ENCODE results near the gene SH3GL1.
"Not testable (repeated sequence)": the region's sequence is repeated elsewhere in the genome, so short reads cannot be mapped to it uniquely, and the experiment has no call there.

The SH3GL1 gene

GRCh38 chr19:4363571-4364304 is 36.6 kb downstream of the SH3GL1 start:
- DNase-seq (ENCODE audit: low read depth in 2 of 2): no peak

DNA sequence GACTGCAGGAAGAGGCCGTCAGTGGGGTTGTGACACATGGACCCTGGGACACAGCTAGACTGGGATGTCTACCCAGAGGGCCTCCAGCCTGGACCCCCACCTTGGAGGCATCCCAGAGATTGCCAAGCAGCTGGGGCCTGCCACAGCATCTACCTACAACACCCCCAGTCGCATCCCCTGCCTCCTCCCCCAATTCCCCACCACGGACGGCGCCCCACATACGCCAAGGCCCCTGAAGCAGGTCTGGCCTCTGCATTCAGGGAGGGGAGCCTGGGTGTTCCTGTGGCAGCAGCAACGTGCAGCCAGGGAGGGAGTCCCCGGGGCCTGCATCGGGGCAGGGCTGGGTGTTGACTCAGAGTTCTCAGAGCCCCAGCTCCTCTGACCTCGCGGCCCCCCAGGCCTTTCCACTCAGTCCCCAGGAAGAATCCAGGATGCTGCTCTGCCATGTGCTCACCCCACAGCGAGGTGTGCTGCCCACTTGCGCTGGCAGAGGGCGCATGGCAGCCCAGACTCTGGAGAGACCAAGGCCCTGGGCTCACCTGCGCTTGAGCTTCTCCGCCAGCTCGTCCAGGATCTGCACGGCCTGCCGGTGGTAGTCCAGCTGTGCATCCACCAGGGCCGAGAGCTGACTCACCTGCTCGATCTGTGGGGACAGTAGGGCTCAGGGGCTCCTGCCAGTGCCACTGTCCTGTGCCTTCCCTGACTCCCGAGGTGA is 37.4 kb downstream of the SH3GL1 start:
- DNase-seq (ENCODE audit: low read depth in 2 of 2): no peak

- DNase-seq (ENCODE audit: low read depth in 2 of 2): no peak
Measured at GRCh38 chr19:4362101-4362828, 38.1 kb downstream of the SH3GL1 start.

- no peak for DNase-seq (ENCODE audit: low read depth in 2 of 2)
Measured at GRCh38 chr19:4361152-4362046, 38.9 kb downstream of the SH3GL1 start.

DNA sequence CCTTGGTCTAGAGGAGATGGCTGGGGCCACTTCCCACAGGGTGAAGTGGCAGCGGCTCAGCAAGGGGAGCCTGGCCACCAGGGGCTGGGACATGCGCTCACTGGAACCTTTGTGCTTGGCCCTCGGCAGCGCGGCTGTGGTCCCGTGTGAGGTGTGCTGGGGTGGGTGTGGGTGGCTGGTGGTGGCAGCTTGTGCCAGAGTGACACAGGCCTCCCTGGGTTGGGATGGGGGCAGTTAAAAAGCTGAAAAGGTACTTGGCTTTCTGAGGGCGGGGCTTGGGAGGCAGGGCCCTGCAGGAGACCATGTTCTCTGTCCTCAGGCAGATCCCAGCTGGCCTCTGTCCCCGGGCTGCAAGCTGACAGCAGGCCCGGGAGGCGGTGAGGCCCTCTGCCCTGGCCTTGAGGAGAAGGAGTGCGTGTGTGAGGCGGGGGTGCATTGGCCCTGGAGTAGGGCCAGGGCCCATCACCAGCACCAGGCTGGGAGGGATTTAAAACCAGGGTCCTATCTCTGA is 39.7 kb downstream of the SH3GL1 start:
- DNase-seq (ENCODE audit: low read depth in 2 of 2): no peak

- DNase-seq (ENCODE audit: low read depth in 2 of 2): no peak
Measured at GRCh38 chr19:4360081-4360569, 40.2 kb downstream of the SH3GL1 start.

- no peak for DNase-seq (ENCODE audit: low read depth in 2 of 2)
Measured at GRCh38 chr19:4359627-4360000, 40.7 kb downstream of the SH3GL1 start.

DNA sequence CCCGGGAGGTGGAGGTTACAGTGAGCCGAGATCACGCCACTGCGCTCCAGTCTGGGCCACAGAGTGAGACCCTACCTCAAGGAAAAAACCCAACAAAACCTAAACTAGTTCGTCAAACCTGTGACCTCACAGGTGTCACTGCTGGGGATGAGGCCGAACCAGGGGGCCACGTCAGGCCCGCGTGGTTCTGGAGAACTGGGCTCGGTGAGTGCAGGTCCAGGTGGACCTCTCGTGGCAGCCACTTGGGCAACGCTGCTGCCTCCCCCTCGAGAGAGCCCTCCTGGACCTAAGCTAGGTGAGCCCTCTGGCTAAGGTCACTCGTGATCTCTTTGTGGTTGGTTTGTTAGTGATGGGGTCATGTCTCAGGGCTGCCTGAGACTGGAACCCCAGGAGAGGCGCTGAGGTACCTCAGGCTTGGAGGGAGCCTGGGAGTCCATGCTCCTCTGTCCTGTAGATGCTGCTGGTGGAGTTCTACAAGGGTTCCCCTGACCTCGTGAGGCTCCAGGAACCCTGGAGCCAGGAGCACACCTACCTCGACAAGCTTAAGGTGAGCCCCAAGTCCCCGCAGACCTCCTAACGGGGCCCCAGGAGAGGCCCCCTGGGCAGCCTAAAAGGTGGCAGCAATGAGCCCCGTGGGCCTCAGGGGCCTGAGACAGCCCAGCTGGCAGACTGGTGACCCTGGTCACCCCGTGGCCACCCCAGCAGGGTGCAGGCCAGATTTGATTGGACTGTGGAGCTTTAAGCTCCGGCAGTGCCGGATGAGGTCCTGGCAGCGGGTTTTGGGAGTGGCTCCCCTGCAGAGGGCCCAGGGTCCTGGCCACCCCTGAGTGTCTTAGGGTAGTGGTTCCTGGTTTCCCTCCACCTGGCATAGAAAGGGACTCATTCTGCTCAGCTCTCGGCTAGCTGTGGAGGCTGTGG is 41.4 kb downstream of the SH3GL1 start:
- DNase-seq (ENCODE audit: low read depth in 2 of 2): no peak

DNA sequence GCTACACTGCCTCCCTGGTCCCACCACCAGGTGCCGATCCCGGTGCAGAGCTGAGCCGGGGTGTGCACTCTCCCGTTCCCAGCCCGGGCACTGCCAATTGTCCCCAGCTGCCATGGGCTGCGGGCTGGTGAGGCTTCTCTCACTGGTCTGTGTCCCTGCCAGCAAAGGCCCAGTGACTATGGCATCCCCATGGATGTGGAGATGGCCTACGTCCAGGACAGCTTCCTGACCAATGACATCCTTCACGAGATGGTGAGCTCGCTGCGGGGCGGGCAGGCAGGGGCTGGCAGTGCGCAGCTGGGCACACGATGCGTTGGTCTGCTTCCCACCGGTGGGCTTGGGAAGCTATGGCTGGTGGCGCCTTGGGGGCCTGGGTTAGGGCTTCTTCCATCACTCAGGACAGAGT is 42.4 kb downstream of the SH3GL1 start:
- no peak for DNase-seq (ENCODE audit: low read depth in 2 of 2)

GRCh38 chr19:4357095-4357797 is 43.1 kb downstream of the SH3GL1 start:
- DNase-seq (ENCODE audit: low read depth in 2 of 2): no peak

- no peak for DNase-seq (ENCODE audit: low read depth in 2 of 2)
Measured at GRCh38 chr19:4354897-4355296, 45.5 kb downstream of the SH3GL1 start.

- DNase-seq (ENCODE audit: low read depth in 2 of 2): no peak
Measured at GRCh38 chr19:4354282-4354681, 46.1 kb downstream of the SH3GL1 start.

DNA sequence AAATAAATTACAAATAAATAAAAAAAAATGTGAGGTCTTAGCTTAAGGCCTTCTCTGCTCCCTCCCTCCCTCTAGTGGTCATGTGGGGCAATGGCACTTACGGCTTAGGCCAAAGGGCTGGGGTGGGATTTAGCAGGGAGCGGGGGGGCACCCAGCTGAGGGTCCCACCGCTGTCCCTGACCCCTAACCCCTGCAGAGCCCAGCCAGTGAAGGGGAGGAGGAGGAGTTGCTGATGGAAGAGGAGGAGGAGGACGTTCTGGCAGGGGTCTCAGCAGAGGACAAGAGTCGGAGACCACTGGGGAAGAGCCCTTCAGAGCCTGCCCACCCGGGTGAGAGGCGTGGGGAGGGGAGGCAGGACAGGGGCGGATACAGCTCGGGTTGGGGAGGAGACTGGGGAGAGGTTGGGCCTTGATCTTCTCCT is 47.6 kb downstream of the SH3GL1 start:
- peak in 1 of 2 donors; percentile 44 for DNase-seq (ENCODE audit: low read depth in 2 of 2)

DNA sequence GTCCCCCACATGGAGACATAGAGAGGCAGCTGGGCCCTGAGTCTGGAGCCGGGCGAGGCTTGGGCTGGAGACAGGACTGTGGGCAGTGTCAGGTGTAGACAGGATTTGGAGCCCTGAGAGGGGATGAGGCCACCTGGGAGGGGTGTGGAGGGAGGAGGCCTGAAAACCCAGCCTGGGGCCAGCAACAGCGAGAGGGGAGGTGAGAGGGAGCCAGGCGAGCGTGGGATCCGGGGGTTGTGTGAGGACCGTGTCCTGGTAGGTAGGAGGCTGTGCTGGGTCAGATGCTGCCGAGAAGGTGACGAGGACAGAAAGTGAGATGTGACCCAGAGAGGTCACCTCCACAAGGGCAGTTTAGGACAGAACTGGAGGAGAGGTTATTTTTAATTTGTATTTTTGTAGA is 49.6 kb downstream of the SH3GL1 start:
- no peak for DNase-seq (ENCODE audit: low read depth in 2 of 2)

DNA sequence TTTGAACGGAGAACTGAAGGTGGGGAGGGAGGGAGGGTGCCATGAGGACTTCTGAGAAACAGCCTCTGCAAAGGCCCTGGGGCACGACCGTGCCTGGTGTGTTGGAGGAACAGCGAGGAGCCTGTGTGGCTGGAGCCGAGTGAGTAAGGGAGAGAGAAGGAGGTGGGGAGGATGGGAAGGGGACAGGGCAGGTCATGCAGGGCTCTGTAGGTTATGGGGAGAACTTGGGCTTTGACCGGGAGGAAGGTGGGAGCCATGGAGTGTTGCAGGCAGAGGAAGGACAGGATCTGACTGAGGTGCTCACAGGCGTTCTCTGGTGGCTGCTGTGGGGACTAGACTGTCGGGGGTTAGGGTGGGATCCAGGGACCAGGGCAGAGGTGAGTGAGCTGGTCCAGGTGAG is 50.2 kb downstream of the SH3GL1 start:
- DNase-seq (ENCODE audit: low read depth in 2 of 2): no peak

GRCh38 chr19:4349225-4349624 is 51.1 kb downstream of the SH3GL1 start:
- DNase-seq (ENCODE audit: low read depth in 2 of 2): not testable (repeated sequence)

GRCh38 chr19:4347521-4347920 is 52.8 kb downstream of the SH3GL1 start:
- DNase-seq (ENCODE audit: low read depth in 2 of 2): no peak

DNA sequence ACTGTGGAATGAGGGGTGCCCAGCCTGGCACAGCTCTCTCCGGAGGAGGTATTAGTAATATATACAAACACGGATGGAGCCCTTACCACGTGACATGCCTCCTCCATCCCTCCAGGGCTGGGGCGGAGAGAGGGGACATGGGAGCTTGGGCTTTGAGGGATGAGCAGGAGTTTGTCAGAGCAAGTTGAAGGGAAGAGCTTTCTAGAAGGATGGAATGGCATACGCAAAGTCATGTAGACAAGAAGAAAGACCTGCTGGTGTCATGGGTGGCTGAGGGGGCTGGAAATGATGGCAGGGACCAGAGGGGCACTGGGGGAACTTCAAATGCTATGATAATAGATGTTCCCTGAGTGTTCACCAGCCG is 54.3 kb downstream of the SH3GL1 start:
- DNase-seq (ENCODE audit: low read depth in 2 of 2): no peak

DNA sequence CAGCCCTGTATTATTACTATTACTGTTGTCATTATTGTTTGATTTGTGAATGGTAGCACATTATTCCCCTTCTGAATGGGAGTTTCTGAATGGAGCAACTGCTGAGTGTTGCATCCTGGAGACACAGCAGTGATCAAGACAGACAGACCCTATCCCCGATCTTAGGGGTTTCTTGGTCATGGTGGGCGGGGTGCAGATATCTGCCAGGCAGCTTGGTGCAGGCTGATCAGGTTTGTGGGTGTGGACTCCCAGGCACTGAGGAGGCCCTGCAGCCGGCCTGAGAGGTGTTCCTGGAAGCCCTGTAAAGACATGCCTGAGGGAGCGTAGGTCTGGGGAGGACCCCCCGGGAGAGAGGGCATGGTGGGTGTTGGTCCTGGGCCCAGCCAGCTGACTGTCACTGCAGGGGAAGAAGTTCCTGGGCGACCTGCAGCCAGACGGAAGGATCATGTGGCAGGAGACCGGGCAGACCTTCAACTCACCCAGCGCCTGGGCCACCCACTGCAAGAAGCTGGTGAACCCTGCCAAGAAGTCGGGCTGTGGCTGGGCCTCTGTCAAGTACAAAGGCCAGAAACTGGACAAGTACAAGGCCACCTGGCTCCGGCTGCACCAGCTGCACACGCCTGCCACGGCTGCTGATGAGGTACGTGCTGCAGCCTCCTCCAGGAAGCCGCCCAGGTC is 54.9 kb downstream of the SH3GL1 start:
- no peak for DNase-seq (ENCODE audit: low read depth in 2 of 2)

All from stimulated activated CD4-positive, alpha-beta T cell treated with anti-CD3 and anti-CD28 coated beads, Interleukin-15, amount 100 ng/mL, for 48 hours (primary cell).